GM18519 (cell line): Measurements from ENCODE around the gene JAML.

Source experiments
- ATAC-seq: cut with Tn5 transposase; IDR thresholded peaks from one replicate; pipeline ENCODE4 v1.9.1; 2021; ENCODE audit warnings: mild to moderate bottlenecking, moderate library complexity; ENCODE audit not compliant: unreplicated experiment, low FRiP score

JAML gene

GRCh38 chr11:118149493-118149892, 75.3 kb downstream of the JAML start:
- ATAC-seq: no peak

GRCh38 chr11:118148856-118149255, 76.0 kb downstream of the JAML start:
- ATAC-seq: no peak

GRCh38 chr11:118148240-118148639, 76.6 kb downstream of the JAML start:
- ATAC-seq: no peak

- ATAC-seq: no peak
Observed at GRCh38 chr11:118147502-118147901, 77.3 kb downstream of the JAML start.

GRCh38 chr11:118146554-118146953, 78.3 kb downstream of the JAML start:
- ATAC-seq: no peak

GRCh38 chr11:118145285-118146227, 79.3 kb downstream of the JAML start:
- ATAC-seq: peak; percentile 47

- no peak for ATAC-seq
Observed at GRCh38 chr11:118144301-118145268, 80.2 kb downstream of the JAML start.
